ENCODE measurements around the gene UBXN2A.

UBXN2A gene

DNA sequence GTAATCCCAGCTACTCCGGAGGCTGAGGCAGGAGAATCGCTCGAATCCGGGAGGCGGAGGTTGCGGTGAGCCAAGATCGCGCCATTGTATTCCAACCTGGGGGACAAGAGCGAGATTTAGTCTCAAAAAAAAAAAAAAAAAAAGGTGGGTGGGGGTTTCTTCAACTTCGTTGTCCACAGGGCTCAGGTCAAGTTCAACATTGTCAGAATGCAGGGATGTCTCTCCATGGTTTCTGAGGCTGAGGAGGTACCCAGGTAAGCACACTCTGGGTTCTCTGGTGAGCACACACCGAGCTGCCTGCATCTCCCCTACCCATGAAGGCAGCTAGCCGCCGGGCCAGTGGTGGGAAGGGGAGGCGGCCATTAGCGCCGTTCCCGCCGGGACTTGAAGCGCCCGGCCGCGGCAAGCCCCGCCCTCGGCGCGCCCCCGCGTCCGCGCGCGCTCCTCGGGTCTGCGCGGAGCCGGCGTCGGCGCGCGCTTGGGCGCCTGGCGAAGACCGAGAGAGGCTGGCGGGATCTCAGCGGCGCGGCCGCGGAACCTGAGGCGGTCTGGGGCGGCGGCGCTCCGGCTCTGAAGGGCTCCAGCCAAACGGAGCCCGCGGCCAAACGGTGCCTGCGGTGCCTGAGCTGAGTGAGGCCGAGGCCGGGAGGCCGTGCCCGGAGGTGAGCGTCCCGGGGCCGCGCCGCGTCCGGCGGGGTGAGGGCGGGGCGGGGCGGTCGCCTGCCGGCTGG lies at the start of gene UBXN2A:
UBXN2A (plus strand) TSS at position 477 of the 731 bp plus-strand sequence. CDS start 17,852 bp downstream, outside the sequence.
- peak; percentile 91 for DNase-seq

DNA sequence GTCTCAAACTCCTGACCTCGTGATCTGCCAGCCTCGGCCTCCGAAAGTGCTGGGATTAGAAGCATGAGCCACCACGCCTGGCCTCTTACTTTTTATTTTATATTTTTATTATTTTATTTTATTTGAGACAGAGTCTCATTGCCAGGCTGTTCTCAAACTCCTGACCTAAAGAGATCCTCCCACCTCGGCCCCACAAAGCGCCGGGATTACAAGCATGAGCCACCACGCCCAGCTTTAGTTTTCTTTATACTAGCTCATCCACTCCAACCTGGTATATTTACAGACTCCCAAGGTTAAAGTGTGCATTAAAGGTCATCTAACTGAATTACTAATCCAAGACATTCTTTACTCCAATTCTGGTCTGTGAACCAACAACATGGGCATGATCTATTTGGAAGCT lies 40.1 kb upstream of the UBXN2A start:
- DNase-seq: no peak

GRCh38 chr2:23900541-23901322 lies 39.5 kb upstream of the UBXN2A start:
- peak; percentile 72 for DNase-seq

- peak; percentile 73 for DNase-seq
Measured at GRCh38 chr2:23901966-23902846, 38.1 kb upstream of the UBXN2A start.

DNA sequence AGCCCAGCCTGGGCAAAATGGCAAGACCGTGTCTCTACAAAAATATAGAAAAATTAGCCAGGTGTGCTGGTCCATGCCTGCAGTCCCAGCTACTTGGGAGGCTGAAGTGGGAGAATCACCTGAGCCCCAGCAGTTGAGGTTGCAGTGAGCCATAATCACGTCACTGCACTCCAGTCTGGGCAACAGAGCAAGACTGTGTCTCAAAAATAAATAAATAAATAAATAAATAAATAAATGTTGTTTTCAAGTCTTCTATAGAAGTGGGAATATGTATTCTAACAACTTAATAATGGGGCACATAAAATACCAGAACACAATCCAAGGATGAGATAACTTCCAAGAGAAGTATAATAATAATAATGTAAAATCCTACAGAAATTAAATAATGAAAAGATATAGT lies 37.2 kb upstream of the UBXN2A start:
- DNase-seq: no peak

DNA sequence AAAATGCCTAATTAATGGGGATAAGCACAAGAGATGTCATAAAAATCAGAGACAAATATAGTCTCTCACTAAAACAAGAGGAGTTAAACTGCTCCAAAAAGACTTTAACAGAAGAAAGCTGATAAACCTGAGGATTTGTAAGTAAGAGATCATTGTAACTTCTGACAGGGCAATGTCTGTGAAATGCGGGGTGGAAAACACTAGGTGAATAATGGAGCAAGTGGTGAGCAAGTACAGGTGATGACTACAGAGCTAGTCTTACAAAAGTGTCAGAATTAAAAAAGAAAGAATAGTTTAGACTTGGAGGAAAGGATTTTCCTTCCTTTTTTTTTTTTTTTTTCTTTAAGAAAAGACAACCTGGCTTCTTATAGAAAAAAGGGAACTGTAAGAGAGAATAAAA lies 36.0 kb upstream of the UBXN2A start:
- no peak for DNase-seq

- DNase-seq: no peak
Measured at GRCh38 chr2:23904692-23905091, 35.6 kb upstream of the UBXN2A start.

DNA sequence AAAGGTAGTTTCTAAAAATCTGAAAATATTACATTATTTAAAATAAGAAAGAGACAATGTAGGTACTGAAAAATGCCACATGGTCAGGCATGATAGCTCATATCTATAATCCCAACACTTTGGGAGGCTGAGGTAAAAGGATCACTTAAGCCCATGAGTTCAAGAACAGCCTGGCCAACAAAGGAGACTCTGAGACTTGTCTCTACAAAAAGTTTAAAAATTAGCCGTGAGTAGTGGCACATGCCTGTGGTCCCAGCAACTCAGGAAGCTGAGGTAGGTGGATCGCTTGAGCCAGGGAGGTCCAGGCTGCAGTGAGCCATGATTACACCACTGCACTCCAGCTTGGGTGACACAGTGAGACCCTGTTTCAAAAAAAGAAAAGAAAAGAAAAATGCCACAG lies 35.1 kb upstream of the UBXN2A start:
- no peak for DNase-seq

DNA sequence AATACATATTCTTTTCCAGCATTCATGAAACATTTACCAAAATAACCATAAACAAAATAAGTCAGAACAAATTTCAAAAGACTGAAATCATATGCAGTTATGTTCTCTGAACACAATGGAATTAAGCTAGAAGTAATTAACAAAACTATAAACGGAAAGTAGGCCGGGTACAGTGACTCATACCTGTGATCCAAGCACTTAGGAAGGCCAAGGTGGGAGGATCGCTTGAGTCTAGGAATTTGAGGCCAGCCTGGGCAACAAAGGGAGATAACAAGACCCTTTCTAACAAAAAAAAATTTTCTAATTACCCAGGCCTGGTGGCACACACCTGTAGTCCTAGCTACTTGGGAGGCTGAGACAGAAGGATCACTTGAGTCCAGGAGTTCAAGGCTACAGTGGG lies 28.2 kb upstream of the UBXN2A start:
- DNase-seq: no peak

DNA sequence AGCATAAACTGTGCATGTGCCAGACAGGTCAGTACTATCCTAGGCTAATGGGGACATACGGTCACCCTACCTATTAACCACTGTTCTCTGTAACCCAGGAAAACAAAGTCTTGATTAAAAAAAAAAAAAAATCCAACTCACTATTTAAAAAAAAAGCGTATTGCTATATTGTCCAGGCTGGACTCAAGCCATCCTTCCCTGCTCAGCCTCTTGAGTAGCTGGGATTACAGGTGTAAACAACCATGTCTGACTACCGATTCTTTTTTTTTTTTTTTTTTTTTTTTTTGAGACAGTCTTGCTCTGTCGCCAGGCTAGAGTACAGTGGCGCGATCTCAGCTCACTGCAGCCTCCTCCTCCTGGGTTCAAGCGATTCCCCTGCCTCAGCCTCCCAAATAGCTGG lies 24.9 kb upstream of the UBXN2A start:
- no peak for DNase-seq

DNA sequence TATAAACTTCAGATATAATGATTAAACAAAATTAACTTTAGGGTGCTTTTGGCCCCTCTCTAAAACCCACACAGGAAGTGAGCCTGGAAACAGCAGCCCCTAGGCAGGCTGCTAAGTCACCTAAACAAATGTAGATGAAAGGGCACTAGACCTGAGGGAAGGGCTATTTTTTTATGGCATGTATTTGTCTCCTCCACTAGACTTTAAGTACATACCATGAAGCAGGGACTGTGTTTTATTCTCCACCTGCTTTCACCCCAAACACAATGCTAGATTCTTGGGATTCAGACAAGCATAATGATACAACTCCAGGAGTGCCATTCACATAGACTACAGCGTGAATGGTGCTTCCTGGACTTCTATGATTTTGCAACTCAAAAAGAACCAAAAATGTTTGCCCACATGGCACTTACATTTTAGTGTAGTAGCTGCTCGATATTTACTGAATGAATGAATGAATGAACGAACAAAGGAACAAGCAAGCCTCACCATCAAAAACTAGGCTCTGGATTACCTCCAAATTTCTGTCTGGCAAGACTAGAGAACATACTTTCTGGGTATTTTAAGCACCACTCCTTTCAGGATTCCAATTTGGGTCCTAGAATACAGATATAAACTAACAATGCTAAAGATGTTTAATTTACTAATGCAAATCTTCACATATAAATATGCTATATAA lies 23.4 kb upstream of the UBXN2A start:
- no peak for DNase-seq

GRCh38 chr2:23918837-23919489 lies 21.3 kb upstream of the UBXN2A start:
- DNase-seq: no peak

GRCh38 chr2:23924589-23925359 lies 15.5 kb upstream of the UBXN2A start:
- no peak for DNase-seq

DNA sequence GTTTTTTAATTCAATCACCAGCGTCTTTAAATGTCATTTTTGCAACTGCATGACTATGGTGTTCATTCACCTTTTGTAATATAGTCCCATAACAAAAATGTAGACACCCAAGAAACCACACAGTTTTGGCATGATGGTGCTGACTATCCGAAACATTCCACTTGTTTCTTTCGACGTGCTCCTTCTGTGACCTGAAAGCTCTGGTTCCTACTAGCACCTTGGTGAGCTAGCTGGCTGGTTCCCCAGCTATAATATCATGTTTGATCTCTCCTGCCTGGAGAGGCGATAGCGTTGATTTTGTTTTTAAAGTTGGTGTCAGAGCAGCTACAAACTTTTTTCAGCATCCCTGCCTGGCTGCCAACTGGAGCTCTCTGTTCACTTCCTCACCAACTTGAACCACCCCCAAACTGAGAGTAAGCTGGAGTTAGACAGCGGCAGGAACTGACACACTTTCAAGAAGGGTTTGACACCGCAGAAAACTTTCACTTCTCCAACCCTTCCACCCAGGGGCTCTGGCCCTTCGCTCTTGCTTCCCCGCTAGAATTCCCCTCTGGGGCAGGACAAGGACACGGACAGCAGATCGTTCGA lies 14.5 kb upstream of the UBXN2A start:
- peak; percentile 94 for DNase-seq

DNA sequence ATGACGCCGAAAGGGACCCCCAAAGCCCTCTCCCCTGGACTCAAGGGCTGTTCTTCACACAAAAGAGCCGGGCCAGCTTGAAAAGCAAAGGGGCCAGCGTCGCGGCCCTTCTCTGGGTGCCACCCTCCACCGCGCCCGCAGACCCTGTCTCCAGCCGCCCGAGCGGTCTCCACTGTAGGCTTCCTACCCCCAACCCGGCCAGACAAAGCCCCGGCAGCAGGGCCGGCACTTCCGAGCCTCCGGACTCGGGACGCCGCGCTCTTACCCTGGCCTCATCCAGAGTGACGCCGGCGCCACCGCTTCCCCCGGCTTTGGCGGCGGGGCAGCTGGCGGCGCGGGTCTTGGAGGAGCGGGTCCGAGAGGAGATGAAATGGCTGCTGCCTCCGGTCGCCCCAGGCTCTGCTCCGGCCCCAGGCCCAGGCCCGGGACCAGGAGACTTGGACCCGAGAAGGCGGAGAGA lies 13.9 kb upstream of the UBXN2A start:
- DNase-seq: no peak

DNA sequence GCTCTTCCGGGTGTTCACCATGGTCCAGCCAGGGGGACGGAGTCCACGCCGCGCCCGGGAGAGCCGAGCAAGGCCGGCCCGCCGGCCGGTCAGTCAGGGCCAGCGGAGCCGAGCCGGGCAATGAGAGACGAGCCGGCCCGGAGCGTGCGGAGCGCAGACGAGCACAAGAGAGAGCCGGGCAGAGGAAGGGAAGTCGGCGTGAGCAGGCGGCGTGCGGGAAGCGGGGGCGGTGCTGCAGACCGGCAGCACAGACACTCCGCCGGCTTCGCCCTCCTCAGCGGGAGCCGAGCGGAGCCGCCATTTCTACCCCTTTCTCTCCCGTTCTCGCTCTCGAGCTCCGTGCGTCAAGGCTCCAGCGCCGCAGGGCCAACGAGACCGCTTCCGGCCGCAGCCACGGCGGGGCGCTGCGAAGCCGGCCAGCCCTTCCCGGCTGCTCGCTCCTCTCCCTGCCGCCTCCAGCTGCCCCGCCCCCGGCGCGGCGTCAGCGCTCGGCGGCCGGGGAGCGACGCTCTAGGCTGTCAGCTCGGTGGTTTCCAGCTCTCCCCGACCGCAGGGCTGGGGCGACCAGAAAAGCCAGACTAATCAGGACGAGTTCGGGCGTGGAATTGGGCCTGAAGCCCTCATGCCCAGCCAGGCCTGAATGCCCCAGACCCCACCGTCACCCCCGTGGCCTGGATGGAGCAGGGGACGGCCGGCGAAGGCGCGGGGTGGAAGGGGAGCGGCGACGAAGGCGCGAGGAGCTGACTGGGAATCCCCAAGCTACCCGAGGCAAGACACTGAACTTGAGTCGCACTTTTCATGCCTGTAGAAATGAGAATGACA lies 13.3 kb upstream of the UBXN2A start, which contains the start of gene ATAD2B:
ATAD2B (minus strand) TSS at position 374 of the 822 bp plus-strand sequence; CDS start at position 21, 353 bp downstream.
- DNase-seq: peak; percentile 98

- DNase-seq: no peak
Measured at GRCh38 chr2:23934259-23934658, 6.0 kb upstream of the UBXN2A start.

DNA sequence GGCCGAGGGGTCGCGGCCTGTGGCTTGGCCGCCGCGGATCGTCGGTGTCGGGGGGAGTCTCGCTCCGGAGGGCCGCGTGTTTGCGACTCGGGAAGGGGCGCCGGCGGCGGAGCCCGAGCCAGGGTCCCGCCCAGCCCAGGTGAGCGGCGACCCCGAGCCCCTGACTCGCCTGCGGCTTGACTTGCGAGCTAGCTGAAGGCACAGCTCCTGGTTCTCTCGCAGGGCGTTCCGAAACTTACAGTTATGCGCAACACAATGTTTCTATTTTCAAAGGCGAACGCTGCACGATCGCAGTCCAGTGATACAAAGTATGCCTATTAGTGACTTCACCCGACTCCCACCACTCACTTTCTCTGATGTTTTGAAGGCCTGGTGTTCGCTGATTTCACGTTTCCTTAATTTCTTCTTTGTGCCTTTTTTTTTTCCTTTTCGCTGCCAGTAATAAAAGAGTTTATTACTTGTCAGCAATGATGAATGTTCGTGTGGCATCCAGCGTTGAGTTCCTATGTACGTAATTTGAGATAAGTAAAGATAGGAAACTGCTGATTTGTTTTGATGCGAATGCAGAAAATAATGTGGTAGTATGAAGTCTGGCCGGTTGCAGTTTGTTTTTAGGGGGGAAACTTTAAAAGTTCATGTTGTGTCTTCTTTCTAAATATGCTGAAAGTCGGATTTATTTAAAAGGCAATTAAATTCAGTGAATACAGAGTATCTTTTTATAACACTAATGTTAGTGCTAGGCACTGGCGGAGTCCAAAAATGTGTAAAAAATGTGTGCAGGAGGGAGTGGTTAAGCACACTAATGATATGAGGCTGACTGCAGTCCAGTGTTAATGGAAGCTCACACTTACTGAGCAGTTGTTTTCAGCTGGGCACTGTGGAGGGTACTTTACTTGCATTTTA lies 706 bp downstream of the UBXN2A start:
- peak; percentile 71 for DNase-seq

GRCh38 chr2:23941644-23942043 lies 1.4 kb downstream of the UBXN2A start:
- no peak for DNase-seq

All from suppressor macrophage treated with lipopolysaccharide for 4 hours (primary cell).